Stomach (tissue), 4 donors: Measurements from ENCODE around the gene NHSL1.
A peak's percentile ranks its signal among the peaks of the same experiment; 100 is the strongest.

ENCODE experiments used
- EP300 ChIP-seq: sonication (generic); formaldehyde crosslinking; IDR thresholded peaks from one replicate; pipeline ENCODE4 v1.6.1; 2017; ENCODE audit warnings: antibody characterized with exemption
- POLR2A ChIP-seq, 4 donors: fragments of 450-650 bp; IDR thresholded peaks; one replicate each; pipeline ENCODE4 v1.6.1; 2016; ENCODE audit warnings: antibody characterized with exemption in 4 of 4, control low read depth in 2 of 4, mild to moderate bottlenecking in 1 of 4, moderate library complexity in 1 of 4
- POLR2AphosphoS5 ChIP-seq, 3 donors: sonication (generic); formaldehyde crosslinking; IDR thresholded peaks; one replicate each; pipeline ENCODE4 v1.6.1; 2016; ENCODE audit warnings: antibody characterized with exemption in 3 of 3
- TF ChIP-seq, protein P1 (sequence below), 7 experiments: fragments of 450-650 bp in 4 of 7; fragments of 200-600 bp in 3 of 7; sonication (generic) in 3 of 7; IDR thresholded peaks; one replicate each; pipeline ENCODE4 v1.5.1; 2016 to 2019; ENCODE audit warnings: antibody characterized with exemption in 7 of 7, control low read depth in 2 of 7, mild to moderate bottlenecking in 1 of 7

DNA sequence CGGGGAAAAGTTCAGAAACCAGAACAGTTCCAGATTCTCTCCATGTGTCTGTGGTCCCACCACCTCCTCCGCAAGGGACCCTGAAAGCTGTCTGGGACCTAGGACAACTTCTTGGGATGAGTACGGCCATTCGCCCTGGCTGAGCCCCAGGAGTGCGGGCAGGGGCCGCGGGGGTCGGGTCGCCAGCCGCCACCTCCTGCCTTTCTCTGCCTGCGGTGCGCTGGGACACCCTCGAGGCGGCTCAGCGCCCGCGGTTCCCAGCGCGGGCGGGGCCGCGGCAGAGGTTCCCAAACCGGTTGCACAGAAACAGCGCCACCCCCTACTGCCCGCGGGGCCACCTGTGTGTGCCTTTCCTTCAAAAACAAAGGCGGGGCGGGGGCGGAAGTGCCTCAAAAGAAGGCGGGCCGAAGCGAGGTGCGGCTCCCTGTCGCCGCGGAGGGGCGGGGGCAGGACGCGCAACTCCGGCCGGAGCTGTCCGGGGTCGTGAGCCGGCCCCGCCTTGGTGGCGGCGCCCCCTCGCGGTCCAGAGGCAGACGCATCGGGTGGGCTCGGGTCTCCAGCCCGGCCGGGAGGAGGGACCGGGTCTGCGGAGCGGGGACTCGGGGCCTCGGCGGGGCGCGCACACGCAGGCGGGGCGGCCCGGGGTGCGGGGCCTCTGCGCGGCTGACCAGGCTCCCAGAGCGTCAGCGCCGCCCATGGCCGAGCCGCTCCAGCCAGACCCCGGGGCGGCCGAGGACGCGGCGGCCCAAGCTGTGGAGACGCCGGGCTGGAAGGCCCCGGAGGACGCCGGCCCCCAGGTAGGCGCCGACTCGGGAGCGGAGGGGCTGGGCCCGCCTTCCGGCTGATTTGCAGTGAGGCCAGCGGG lies 95.3 kb downstream of the NHSL1 start, which contains the start of gene HEBP2:
- TF ChIP-seq, protein P1, sequence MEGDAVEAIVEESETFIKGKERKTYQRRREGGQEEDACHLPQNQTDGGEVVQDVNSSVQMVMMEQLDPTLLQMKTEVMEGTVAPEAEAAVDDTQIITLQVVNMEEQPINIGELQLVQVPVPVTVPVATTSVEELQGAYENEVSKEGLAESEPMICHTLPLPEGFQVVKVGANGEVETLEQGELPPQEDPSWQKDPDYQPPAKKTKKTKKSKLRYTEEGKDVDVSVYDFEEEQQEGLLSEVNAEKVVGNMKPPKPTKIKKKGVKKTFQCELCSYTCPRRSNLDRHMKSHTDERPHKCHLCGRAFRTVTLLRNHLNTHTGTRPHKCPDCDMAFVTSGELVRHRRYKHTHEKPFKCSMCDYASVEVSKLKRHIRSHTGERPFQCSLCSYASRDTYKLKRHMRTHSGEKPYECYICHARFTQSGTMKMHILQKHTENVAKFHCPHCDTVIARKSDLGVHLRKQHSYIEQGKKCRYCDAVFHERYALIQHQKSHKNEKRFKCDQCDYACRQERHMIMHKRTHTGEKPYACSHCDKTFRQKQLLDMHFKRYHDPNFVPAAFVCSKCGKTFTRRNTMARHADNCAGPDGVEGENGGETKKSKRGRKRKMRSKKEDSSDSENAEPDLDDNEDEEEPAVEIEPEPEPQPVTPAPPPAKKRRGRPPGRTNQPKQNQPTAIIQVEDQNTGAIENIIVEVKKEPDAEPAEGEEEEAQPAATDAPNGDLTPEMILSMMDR (IDR thresholded peaks at IDR 0.05): peak in 4 of 7 experiments; percentile 38 to 75 (median 53)
- TF ChIP-seq POLR2A (IDR thresholded peaks at IDR 0.05): peak in 1 of 4 donors; percentile 47
- TF ChIP-seq EP300: no peak
- peak; percentile 78 to 91 (median 82) for TF ChIP-seq POLR2AphosphoS5 (IDR thresholded peaks at IDR 0.05)
